Measurements from ENCODE around the gene ZFYVE28.
A peak's percentile ranks its signal among the peaks of the same experiment; 100 is the strongest.
"Not testable (repeated sequence)": the region's sequence is repeated elsewhere in the genome, so short reads cannot be mapped to it uniquely, and the experiment has no call there.

The ZFYVE28 gene

GRCh38 chr4:2417765-2418649 lies at the start of gene ZFYVE28:
TSS of gene ZFYVE28 (minus strand) at chr4:2418645. CDS start at chr4:2418323, 322 bp downstream.
- TF ChIP-seq ARNT (IDR thresholded peaks at IDR 0.05) (no peak), CTBP1 (IDR thresholded peaks at IDR 0.05; ENCODE audit: borderline replicate concordance) (no peak), ELF4 (IDR thresholded peaks at IDR 0.05) (no peak), BHLHE40 (IDR thresholded peaks at IDR 0.05; ENCODE audit: borderline replicate concordance) (no peak), ZNF384 (IDR thresholded peaks at IDR 0.05) (no peak), SP1 (IDR thresholded peaks at IDR 0.05) (no peak), TARDBP (IDR thresholded peaks at IDR 0.05) (no peak), NFRKB (IDR thresholded peaks at IDR 0.05) (no peak), HDGF (IDR thresholded peaks at IDR 0.05; ENCODE audit: borderline replicate concordance) (no peak), SUZ12 (IDR thresholded peaks at IDR 0.05) (no peak), LEF1 (IDR thresholded peaks at IDR 0.05; ENCODE audit: borderline replicate concordance) (no peak; the same call in 1 of the 2 replicates), L3MBTL2 (conservative IDR thresholded peaks at IDR 0.05) (no peak)
- DNase-seq (ENCODE audit: extremely low spot score), result peak; percentile 44
- ChIA-PET CTCF (no interaction called here), POLR2A (interaction anchor here (0.6 to 1.4 kb wide), 5 partner anchors 10 to 156 kb away, joined by 3 to 5 read pairs (median 3); no protein-coding TSS in a partner anchor)

GRCh38 chr4:2465544-2465943 lies 47.1 kb upstream of the ZFYVE28 start:
- CTCF ChIA-PET; DNase-seq (ENCODE audit: extremely low spot score): not testable (repeated sequence)
- POLR2A ChIA-PET, result interaction anchor here (0.9 to 1.1 kb wide), 2 partner anchors 16 to 46 kb away, joined by 3 read pairs; partner anchors contain the start of genes CFAP99 and ZFYVE28

GRCh38 chr4:2465032-2465431 lies 46.6 kb upstream of the ZFYVE28 start:
- CTCF ChIA-PET, result interaction anchor here (0.9 kb wide), 1 partner anchor 245 kb away, joined by 4 read pairs; no protein-coding TSS in a partner anchor
- TF ChIP-seq SP1 (IDR thresholded peaks at IDR 0.05), result no peak
- no peak for TF ChIP-seq SUZ12 (IDR thresholded peaks at IDR 0.05)
- no peak for TF ChIP-seq BHLHE40 (IDR thresholded peaks at IDR 0.05; ENCODE audit: borderline replicate concordance)
- TF ChIP-seq FOXA1 (IDR thresholded peaks at IDR 0.05), result no peak
- TF ChIP-seq FOXM1 (IDR thresholded peaks at IDR 0.05; ENCODE audit: borderline replicate concordance), result no peak
- DNase-seq (ENCODE audit: extremely low spot score), result no peak
- POLR2A ChIA-PET, result interaction anchor here (0.7 to 1.7 kb wide), 3 partner anchors 46 to 285 kb away, joined by 3 to 5 read pairs (median 3); partner anchors contain the start of genes CFAP99, FAM193A and ZFYVE28

GRCh38 chr4:2462992-2463762 lies 44.7 kb upstream of the ZFYVE28 start:
- TF ChIP-seq SP1 (IDR thresholded peaks at IDR 0.05) (no peak), PKNOX1 (IDR thresholded peaks at IDR 0.05) (no peak), BHLHE40 (IDR thresholded peaks at IDR 0.05; ENCODE audit: borderline replicate concordance) (no peak), LEF1 (IDR thresholded peaks at IDR 0.05; ENCODE audit: borderline replicate concordance) (no peak), L3MBTL2 (conservative IDR thresholded peaks at IDR 0.05) (no peak), CTBP1 (IDR thresholded peaks at IDR 0.05; ENCODE audit: borderline replicate concordance) (no peak), TARDBP (IDR thresholded peaks at IDR 0.05) (no peak)
- no peak for DNase-seq (ENCODE audit: extremely low spot score)
- POLR2A ChIA-PET, result interaction anchor here (0.9 kb wide), 1 partner anchor 48 kb away, joined by 3 read pairs; no protein-coding TSS in a partner anchor
- CTCF ChIA-PET, result interaction anchor here (1.5 kb wide), 1 partner anchor 242 kb away, joined by 3 read pairs; no protein-coding TSS in a partner anchor

GRCh38 chr4:2462218-2462991 lies 44.0 kb upstream of the ZFYVE28 start:
- ChIA-PET CTCF (interaction anchor here (0.5 to 1.5 kb wide), 3 partner anchors 22 to 242 kb away, joined by 3 read pairs; no protein-coding TSS in a partner anchor), POLR2A (interaction anchor here (0.5 to 0.9 kb wide), 3 partner anchors 26 to 75 kb away, joined by 3 to 4 read pairs (median 3); no protein-coding TSS in a partner anchor)
- peak; percentile 78 for DNase-seq (ENCODE audit: extremely low spot score)
- no peak for TF ChIP-seq TARDBP (IDR thresholded peaks at IDR 0.05)
- peak; percentile 65 for TF ChIP-seq LEF1 (IDR thresholded peaks at IDR 0.05; ENCODE audit: borderline replicate concordance)
- TF ChIP-seq FOXA1 (IDR thresholded peaks at IDR 0.05), result no peak
- no peak for TF ChIP-seq BHLHE40 (IDR thresholded peaks at IDR 0.05; ENCODE audit: borderline replicate concordance)
- TF ChIP-seq ZNF384 (IDR thresholded peaks at IDR 0.05), result no peak
- no peak for TF ChIP-seq SUZ12 (IDR thresholded peaks at IDR 0.05)
- peak; percentile 66 for TF ChIP-seq L3MBTL2 (conservative IDR thresholded peaks at IDR 0.05)

- POLR2A ChIA-PET, result interaction anchor here (0.5 to 1.3 kb wide), 2 partner anchors 9 to 27 kb away, joined by 4 read pairs; no protein-coding TSS in a partner anchor
- TF ChIP-seq ARNT (IDR thresholded peaks at IDR 0.05), result no peak
- TF ChIP-seq FOXK2 (IDR thresholded peaks at IDR 0.05), result no peak
- TF ChIP-seq LEF1 (IDR thresholded peaks at IDR 0.05; ENCODE audit: borderline replicate concordance), result no peak
- no peak for TF ChIP-seq SP1 (IDR thresholded peaks at IDR 0.05)
- TF ChIP-seq TARDBP (IDR thresholded peaks at IDR 0.05), result no peak
- no peak for TF ChIP-seq L3MBTL2 (conservative IDR thresholded peaks at IDR 0.05)
- no peak for TF ChIP-seq ELF4 (IDR thresholded peaks at IDR 0.05)
- TF ChIP-seq NFRKB (IDR thresholded peaks at IDR 0.05), result no peak
- no peak for TF ChIP-seq ZNF384 (IDR thresholded peaks at IDR 0.05)
- TF ChIP-seq CTBP1 (IDR thresholded peaks at IDR 0.05; ENCODE audit: borderline replicate concordance), result no peak
- TF ChIP-seq PKNOX1 (IDR thresholded peaks at IDR 0.05), result no peak
- TF ChIP-seq HDGF (IDR thresholded peaks at IDR 0.05; ENCODE audit: borderline replicate concordance), result no peak
- TF ChIP-seq FOXA1 (IDR thresholded peaks at IDR 0.05), result no peak
- TF ChIP-seq FOXM1 (IDR thresholded peaks at IDR 0.05; ENCODE audit: borderline replicate concordance), result no peak
- CTCF ChIA-PET, result interaction anchor here (0.6 to 1.5 kb wide), 4 partner anchors 212 to 241 kb away, joined by 3 to 6 read pairs (median 3); no protein-coding TSS in a partner anchor
- DNase-seq (ENCODE audit: extremely low spot score), result no peak
These were observed 43.0 kb upstream of the ZFYVE28 start for GRCh38 chr4:2461246-2461960.

All from HEK293T (cell line).